B cell (primary cell): ENCODE data around the gene REL.

Experiments
- EZH2 ChIP-seq: IDR thresholded peaks from 2 replicates; pipeline ENCODE4 v1.6.1; 2012; ENCODE audit warnings: borderline replicate concordance, low read depth, mild to moderate bottlenecking, moderate library complexity, low read length; ENCODE audit not compliant: insufficient read depth, poor library complexity, severe bottlenecking
- TF ChIP-seq, protein P1 (sequence below): fragments of 200-600 bp; IDR thresholded peaks from one replicate; pipeline ENCODE4 v1.8.0; 2022; ENCODE audit warnings: antibody characterized with exemption, mild to moderate bottlenecking

DNA sequence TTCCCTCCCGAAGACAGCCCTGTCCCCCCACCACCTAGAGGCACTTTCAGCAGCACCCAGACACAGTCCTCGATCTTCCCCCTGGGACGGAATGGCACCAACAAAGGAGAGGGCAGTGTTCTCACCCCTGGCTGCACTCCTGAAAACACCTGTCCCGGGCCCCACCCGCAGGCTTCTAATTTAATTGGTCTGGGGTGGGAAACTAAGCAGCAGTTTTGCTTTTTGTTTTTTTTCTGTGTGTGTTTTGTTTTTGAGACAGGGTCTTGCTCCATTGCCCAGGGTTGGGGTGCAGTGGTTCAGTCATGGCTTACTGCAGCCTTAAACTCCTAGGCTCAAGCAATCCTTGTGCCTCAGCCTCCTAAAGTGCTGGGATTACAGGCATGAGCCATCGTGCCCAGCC, 38.4 kb upstream of the REL start:
- TF ChIP-seq, protein P1, sequence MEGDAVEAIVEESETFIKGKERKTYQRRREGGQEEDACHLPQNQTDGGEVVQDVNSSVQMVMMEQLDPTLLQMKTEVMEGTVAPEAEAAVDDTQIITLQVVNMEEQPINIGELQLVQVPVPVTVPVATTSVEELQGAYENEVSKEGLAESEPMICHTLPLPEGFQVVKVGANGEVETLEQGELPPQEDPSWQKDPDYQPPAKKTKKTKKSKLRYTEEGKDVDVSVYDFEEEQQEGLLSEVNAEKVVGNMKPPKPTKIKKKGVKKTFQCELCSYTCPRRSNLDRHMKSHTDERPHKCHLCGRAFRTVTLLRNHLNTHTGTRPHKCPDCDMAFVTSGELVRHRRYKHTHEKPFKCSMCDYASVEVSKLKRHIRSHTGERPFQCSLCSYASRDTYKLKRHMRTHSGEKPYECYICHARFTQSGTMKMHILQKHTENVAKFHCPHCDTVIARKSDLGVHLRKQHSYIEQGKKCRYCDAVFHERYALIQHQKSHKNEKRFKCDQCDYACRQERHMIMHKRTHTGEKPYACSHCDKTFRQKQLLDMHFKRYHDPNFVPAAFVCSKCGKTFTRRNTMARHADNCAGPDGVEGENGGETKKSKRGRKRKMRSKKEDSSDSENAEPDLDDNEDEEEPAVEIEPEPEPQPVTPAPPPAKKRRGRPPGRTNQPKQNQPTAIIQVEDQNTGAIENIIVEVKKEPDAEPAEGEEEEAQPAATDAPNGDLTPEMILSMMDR = no peak
- TF ChIP-seq EZH2 = no peak
